HUES6 (cell line): ENCODE results near the gene TRPV5.

ENCODE experiments used
- H3K27ac ChIP-seq: 2 replicates; pipeline ENCODE4 v1.7.0; 2013; ENCODE audit warnings: low read depth, mild to moderate bottlenecking, low read length, inconsistent platforms
- H3K27me3 ChIP-seq: 2 replicates; pipeline ENCODE4 v1.6.1; 2013; ENCODE audit warnings: low read length; ENCODE audit not compliant: control insufficient read depth, insufficient read depth
- H3K36me3 ChIP-seq: 2 replicates; pipeline ENCODE4 v1.6.1; 2013; ENCODE audit warnings: low read length; ENCODE audit not compliant: control insufficient read depth, insufficient read depth
- H3K4me1 ChIP-seq: 2 replicates; pipeline ENCODE4 v1.6.1; 2013; ENCODE audit warnings: low read length; ENCODE audit not compliant: control insufficient read depth, insufficient read depth
- H3K4me3 ChIP-seq: 2 replicates; pipeline ENCODE4 v1.5.1; 2013; ENCODE audit warnings: low read depth, low read length
- H3K9ac ChIP-seq: one replicate; pipeline ENCODE4 v1.6.1; 2013; ENCODE audit warnings: mild to moderate bottlenecking, low read length
- H3K9me3 ChIP-seq: 2 replicates; pipeline ENCODE4 v1.6.1; 2013; ENCODE audit warnings: low read depth, low read length; ENCODE audit not compliant: control insufficient read depth, insufficient read depth

TRPV5 gene

DNA sequence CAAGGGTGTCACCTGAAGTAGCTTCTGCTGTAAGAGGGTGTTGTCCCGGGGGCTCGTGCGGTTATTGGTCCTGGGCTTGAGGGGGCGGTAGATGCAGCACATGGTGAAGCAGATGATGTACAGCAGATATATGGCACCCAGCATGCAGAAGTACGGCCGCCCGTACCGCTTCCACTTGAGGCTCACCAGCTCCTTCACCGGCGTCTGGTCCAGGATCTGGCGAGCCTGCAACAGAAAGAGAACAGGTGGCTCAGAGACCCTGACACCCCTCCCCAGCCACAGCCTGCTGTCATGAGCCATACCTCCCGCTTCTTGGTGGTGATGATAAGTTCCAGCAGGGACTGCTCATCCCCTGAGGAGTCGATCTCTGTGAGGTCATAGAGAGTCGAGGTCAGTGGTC lies 58.1 kb downstream of the TRPV5 start:
- Histone ChIP-seq H3K4me1 (no peaks in the 10 kb centered on the region), H3K9me3 (no peaks in the 10 kb centered on the region), H3K27ac (no peak overlapping the region), H3K9ac (no peak overlapping the region), H3K36me3 (no peaks in the 10 kb centered on the region), H3K27me3 (no peaks in the 10 kb centered on the region), H3K4me3 (no peak overlapping the region)

DNA sequence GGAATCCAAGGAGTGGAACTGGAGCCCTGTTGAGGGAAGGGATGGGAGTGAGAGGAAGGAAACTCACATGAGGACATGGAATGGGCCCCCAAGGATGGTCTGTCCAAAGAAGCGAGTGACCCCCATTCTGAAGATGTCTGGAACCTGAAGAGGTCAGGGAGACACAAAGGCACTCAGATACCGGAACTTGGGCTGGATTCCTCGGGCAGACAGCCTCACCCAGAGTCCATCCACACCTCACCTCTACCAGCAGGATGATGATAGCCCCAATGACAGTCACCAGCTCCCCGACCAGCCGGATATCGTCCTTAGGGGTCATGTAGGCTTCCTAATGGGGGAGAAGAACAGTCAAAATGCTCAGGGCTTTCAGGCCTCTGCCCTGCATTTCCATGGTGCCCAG lies 58.7 kb downstream of the TRPV5 start:
- H3K4me3 ChIP-seq, result no peak overlapping the region
- H3K9me3 ChIP-seq, result no peaks in the 10 kb centered on the region
- H3K27ac ChIP-seq, result no peak overlapping the region
- no peaks in the 10 kb centered on the region for H3K36me3 ChIP-seq
- no peak overlapping the region for H3K9ac ChIP-seq
- H3K4me1 ChIP-seq, result no peaks in the 10 kb centered on the region
- no peaks in the 10 kb centered on the region for H3K27me3 ChIP-seq

GRCh38 chr7:142874409-142874808 lies 59.1 kb downstream of the TRPV5 start:
- no peaks in the 10 kb centered on the region for H3K36me3 ChIP-seq
- H3K9me3 ChIP-seq, result no peaks in the 10 kb centered on the region
- no peak overlapping the region for H3K4me3 ChIP-seq
- H3K27ac ChIP-seq, result no peak overlapping the region
- H3K27me3 ChIP-seq, result no peaks in the 10 kb centered on the region
- H3K9ac ChIP-seq, result no peak overlapping the region
- no peaks in the 10 kb centered on the region for H3K4me1 ChIP-seq

DNA sequence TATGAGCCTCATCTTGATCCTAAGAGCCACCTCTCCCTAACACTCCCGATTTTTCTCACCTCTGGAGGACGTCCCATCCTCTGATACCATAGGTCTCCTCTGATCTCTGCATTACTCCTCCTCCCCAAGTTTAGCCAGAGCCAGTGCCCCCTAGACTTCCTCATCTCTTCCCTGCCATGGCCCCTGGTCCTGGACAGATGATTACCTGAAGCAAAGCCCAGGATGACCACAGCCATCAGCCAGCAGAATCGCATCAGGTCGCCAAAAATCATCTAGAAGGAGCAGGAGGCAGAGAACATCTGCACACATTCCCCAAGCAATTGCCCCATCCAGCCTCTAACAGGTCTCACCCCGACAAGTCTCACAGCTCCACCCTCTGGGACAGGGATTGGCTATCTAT lies 59.7 kb downstream of the TRPV5 start:
- H3K9ac ChIP-seq, result no peak overlapping the region
- no peaks in the 10 kb centered on the region; the same call in 1 of the 2 replicates for H3K27me3 ChIP-seq
- H3K4me1 ChIP-seq, result no peaks in the 10 kb centered on the region
- H3K27ac ChIP-seq, result no peak overlapping the region
- H3K36me3 ChIP-seq, result no peaks in the 10 kb centered on the region
- H3K9me3 ChIP-seq, result no peaks in the 10 kb centered on the region
- no peak overlapping the region for H3K4me3 ChIP-seq

DNA sequence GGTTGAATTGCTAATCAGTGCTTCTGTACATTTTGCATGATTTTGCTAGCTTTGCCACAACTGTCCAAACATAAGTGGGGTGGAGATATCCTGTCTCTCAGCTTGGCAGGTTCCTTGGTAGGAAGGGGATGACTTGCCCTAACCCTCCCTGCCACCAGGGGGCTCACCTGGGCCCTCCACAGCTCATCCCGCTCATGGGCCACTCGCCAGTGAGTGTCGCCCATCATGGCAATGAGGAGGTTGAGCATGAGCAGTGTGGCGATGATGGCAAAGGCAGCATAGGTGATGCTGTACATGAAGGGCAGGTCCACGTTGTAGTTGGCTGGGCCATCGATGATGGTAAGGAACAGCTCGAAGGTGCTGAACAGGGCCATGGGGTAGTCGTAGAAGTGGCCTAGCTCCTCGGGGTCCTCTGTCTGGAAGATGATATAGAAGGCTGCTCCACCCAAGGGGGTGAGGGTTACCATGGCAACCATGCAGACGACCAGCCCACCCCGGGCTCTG lies 60.2 kb downstream of the TRPV5 start:
- Histone ChIP-seq H3K27me3 (no peaks in the 10 kb centered on the region; the same call in 1 of the 2 replicates), H3K36me3 (no peaks in the 10 kb centered on the region)

GRCh38 chr7:142872106-142872675 lies 61.4 kb downstream of the TRPV5 start:
- Histone ChIP-seq H3K4me3 (no peak overlapping the region), H3K9me3 (no peaks in the 10 kb centered on the region), H3K9ac (no peak overlapping the region), H3K4me1 (no peaks in the 10 kb centered on the region), H3K36me3 (no peaks in the 10 kb centered on the region), H3K27me3 (no peaks in the 10 kb centered on the region; the same call in 1 of the 2 replicates), H3K27ac (no peak overlapping the region)

More for the DNA sequence above, 60.2 kb downstream of the TRPV5 start:
- Histone ChIP-seq H3K9ac (no peak overlapping the region), H3K27ac (no peak overlapping the region), H3K9me3 (no peaks in the 10 kb centered on the region), H3K4me1 (no peaks in the 10 kb centered on the region), H3K4me3 (no peak overlapping the region)

DNA sequence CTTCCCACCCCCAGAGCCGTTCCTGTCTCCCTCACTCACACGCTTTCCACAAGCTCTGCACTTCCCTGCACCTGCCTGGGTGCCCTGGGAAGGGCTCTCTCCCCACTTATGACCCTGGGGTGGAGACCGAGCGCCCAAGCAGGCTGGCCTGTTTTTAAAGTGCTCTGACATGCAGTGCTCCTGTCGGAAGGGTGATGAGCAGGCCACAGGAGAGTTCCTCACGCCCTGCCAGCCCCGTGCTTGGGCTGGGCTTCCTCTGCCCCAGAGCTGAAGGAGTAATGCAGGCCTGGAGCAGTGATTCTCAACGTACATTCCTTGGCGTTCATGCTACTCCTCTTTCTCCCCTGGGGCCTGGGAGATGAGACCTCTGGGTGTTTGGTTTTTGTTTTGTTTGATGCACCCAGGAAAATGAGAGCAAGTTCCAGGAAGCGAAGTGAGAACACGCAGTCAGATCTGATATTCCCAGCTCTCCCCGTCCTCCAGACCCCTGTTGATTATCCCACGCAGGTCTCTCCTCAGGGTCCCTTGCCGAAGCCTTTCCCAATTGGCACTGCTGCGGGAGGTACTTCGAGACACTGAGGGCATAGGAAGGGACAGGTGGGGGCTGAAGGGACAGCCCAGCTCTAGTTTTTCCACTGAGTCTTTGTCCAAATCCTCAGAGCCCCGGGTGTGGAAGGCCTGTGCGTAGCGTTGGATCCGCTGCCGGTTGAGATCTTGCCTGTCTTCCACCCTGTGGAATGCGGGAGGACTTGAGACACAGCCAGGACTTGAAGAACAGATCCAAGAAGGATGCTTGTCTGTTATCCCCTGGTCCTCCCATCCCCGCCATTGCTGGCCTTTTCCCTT lies 62.1 kb downstream of the TRPV5 start:
- Histone ChIP-seq H3K27me3 (no peaks in the 10 kb centered on the region; the same call in 1 of the 2 replicates), H3K4me3 (no peak overlapping the region), H3K9me3 (no peaks in the 10 kb centered on the region), H3K4me1 (no peaks in the 10 kb centered on the region), H3K36me3 (no peaks in the 10 kb centered on the region), H3K27ac (no peak overlapping the region), H3K9ac (no peak overlapping the region)

DNA sequence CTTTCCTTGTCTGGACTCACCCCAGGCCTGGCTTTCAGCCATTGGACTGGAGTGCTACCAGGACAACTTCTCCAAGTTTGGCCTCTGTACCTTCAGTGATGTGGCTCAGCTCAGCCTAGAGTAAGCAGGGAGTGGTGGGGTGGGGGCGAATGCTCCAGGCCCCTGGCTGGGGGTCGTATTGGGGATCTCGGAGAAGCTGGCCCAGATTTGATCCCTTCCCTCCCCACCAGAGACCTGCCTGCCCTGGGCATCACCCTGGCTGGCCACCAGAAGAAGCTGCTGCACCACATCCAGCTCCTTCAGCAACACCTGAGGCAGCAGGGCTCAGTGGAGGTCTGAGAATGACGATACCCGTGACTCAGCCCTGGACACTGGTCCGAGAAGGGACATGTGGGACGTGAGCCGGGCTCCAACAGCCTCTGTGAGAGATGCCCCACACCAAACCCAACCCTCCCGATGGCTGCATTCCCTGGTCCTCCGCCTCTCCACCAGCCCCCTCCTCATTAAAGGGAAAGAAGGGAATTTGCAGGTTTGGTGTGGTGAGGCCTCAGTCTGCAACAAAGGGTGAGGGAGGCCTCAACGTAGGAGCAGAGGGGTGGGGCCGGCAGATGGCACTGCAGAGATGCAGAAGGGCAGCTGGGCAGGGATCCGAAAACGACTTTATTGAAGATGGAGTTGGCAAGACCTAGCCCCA lies 62.8 kb downstream of the TRPV5 start:
- Histone ChIP-seq H3K9me3 (no peaks in the 10 kb centered on the region), H3K9ac (no peak overlapping the region), H3K27me3 (no peaks in the 10 kb centered on the region; the same call in 1 of the 2 replicates), H3K4me1 (peaks cover 4% of the 10 kb centered on the region; the same call in 1 of the 2 replicates), H3K36me3 (no peaks in the 10 kb centered on the region), H3K4me3 (no peak overlapping the region), H3K27ac (no peak overlapping the region)

DNA sequence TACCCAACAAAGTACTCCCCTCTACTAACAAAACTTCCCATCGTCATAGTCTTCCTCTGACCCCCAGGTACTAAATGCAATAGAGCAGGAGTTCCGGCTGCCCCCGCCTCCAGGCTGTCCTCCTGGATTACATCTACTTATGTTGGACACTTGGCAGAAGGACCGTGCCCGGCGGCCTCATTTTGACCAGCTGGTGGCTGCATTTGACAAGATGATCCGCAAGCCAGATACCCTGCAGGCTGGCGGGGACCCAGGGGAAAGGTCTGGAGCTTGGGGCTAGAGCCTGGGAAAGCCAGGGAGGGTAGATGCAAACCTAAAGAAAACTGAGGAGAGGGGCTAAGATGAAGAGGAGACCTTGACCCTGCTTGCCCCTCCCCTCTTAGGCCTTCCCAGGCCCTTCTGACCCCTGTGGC lies 63.4 kb downstream of the TRPV5 start:
- H3K36me3 ChIP-seq, result no peaks in the 10 kb centered on the region
- H3K27ac ChIP-seq, result no peak overlapping the region
- H3K27me3 ChIP-seq, result no peaks in the 10 kb centered on the region; the same call in 1 of the 2 replicates
- no peak overlapping the region for H3K9ac ChIP-seq
- no peak overlapping the region for H3K4me3 ChIP-seq
- H3K9me3 ChIP-seq, result no peaks in the 10 kb centered on the region
- H3K4me1 ChIP-seq, result peaks cover 8% of the 10 kb centered on the region; the same call in 1 of the 2 replicates

GRCh38 chr7:142869434-142869833 lies 64.1 kb downstream of the TRPV5 start:
- H3K36me3 ChIP-seq, result no peaks in the 10 kb centered on the region
- H3K9ac ChIP-seq, result no peak overlapping the region
- H3K9me3 ChIP-seq, result no peaks in the 10 kb centered on the region
- peaks cover under 1% of the 10 kb centered on the region; the same call in 1 of the 2 replicates for H3K27me3 ChIP-seq
- peaks cover 11% of the 10 kb centered on the region; the same call in 1 of the 2 replicates for H3K4me1 ChIP-seq
- H3K4me3 ChIP-seq, result no peak overlapping the region
- H3K27ac ChIP-seq, result no peak overlapping the region
